Activated naive CD8-positive, alpha-beta T cell treated with anti-CD3 and anti-CD28 coated beads, Interleukin-2, amount 50 U/mL, for 24 hours (primary cell): ENCODE results near the gene HAO2.

Source experiments
- ATAC-seq: fragments of 150-1000 bp; cut with Tn5 transposase; one replicate; pipeline ENCODE4 v1.10.0; 2021
- DNase-seq: peaks from one replicate; pipeline ENCODE4 v3.0.0; 2021
- H3K27ac Mint-ChIP-seq: one replicate; pipeline ENCODE4 v1.8.0; 2021; ENCODE audit warnings: mild to moderate bottlenecking, mixed read lengths
- H3K27me3 Mint-ChIP-seq: one replicate; pipeline ENCODE4 v1.8.0; 2021; ENCODE audit warnings: mixed read lengths
- H3K36me3 Mint-ChIP-seq: one replicate; pipeline ENCODE4 v1.8.0; 2021; ENCODE audit warnings: low read depth, mixed read lengths
- H3K4me1 Mint-ChIP-seq: one replicate; pipeline ENCODE4 v1.8.0; 2021; ENCODE audit warnings: mixed read lengths
- H3K4me3 Mint-ChIP-seq: one replicate; pipeline ENCODE4 v1.8.0; 2021; ENCODE audit warnings: mild to moderate bottlenecking, moderate library complexity, mixed read lengths
- H3K9me3 Mint-ChIP-seq: one replicate; pipeline ENCODE4 v1.8.0; 2021; ENCODE audit warnings: mixed read lengths

Gene HAO2

DNA sequence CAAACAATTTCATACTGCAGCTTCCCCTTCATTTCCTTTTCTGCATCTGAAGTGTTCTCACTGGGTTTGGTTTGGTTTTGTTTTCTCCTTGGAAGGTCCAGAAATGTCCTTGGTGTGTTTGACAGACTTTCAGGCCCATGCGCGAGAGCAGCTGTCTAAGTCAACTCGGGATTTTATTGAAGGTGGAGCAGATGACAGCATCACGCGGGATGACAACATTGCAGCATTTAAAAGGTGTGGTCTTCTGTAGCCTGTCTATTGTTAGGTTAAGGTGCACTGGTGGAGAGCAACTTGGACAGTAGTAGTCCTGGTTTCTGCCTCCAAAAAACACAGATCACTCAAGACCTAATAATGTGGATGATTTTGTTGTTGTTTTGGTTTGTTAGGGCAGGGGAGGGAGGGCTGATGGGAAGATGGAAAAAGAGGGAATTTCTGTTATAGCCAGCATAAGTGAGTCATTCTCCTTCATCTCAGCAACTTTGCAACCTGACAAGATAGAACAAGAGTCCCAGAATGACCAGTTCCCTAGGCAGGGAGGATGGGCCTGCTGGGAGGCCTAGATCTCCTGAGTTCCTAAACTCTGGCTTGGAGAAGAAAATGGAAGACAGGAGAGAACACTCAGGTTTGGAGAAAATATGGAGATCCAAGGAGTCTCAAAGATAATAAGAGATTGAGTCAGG lies 12.5 kb downstream of the HAO2 start:
- Mint-ChIP-seq H3K36me3 (no peaks in the 10 kb centered on the region), H3K27ac (no peak overlapping the region), H3K4me3 (no peak overlapping the region), H3K27me3 (no peaks in the 10 kb centered on the region), H3K9me3 (no peaks in the 10 kb centered on the region), H3K4me1 (no peaks in the 10 kb centered on the region)
- no peak for ATAC-seq
- no peak for DNase-seq

- no peaks in the 10 kb centered on the region for H3K4me1 Mint-ChIP-seq
- H3K27ac Mint-ChIP-seq, result no peak overlapping the region
- H3K27me3 Mint-ChIP-seq, result no peaks in the 10 kb centered on the region
- DNase-seq (no peak), ATAC-seq (no peak)
- H3K9me3 Mint-ChIP-seq, result no peaks in the 10 kb centered on the region
- no peaks in the 10 kb centered on the region for H3K36me3 Mint-ChIP-seq
- no peak overlapping the region for H3K4me3 Mint-ChIP-seq
Measured at GRCh38 chr1:119384591-119384990, 16.0 kb downstream of the HAO2 start.

DNA sequence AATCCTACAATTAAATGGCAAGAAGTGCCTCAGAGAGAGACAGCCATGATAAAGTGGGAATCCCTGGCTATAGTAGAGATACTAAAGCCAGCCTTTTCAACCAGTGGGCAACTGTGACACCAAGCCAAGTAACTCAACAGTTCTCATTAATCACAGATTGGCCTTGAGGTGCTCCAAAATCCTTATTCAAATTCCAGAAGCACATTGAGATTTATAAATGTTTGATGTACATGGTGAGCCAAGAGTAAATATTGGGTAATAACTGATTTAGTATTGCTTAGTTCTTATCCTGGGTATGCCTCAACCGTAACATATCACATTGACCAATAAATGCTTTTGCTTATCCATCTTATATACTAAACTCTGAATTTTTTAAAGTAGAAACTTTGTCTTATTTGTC lies 17.1 kb downstream of the HAO2 start:
- no peak overlapping the region for H3K27ac Mint-ChIP-seq
- H3K4me1 Mint-ChIP-seq, result no peaks in the 10 kb centered on the region
- no peaks in the 10 kb centered on the region for H3K27me3 Mint-ChIP-seq
- ATAC-seq (no peak), DNase-seq (no peak)
- no peaks in the 10 kb centered on the region for H3K36me3 Mint-ChIP-seq
- no peaks in the 10 kb centered on the region for H3K9me3 Mint-ChIP-seq
- H3K4me3 Mint-ChIP-seq, result no peak overlapping the region

DNA sequence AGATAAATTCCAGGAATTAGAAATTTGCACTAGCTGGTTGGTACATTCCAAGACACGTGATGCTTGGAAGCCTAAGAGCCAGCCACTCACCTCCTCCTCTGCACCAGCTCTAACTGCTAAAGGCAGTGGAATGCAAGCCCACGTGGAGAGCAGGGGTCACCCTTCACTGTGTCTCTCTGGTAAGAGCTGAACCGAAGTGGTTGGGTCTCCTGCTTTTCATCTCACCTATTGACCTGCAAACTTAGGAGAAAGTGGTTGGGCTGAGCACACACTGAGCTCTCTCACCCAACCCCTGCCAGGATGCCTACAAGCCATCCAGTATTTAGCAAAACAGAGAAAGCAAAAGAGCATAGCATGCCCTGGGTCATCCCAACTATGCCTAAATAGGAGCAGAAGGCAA lies 19.3 kb downstream of the HAO2 start:
- DNase-seq, result no peak
- H3K4me3 Mint-ChIP-seq, result no peak overlapping the region

GRCh38 chr1:119388450-119388849 lies 19.9 kb downstream of the HAO2 start:
- Mint-ChIP-seq H3K4me1 (no peaks in the 10 kb centered on the region), H3K27me3 (peaks cover 2% of the 10 kb centered on the region), H3K27ac (no peak overlapping the region), H3K9me3 (no peaks in the 10 kb centered on the region), H3K4me3 (no peak overlapping the region), H3K36me3 (no peaks in the 10 kb centered on the region)
- ATAC-seq (no peak), DNase-seq (no peak)

More for the DNA sequence above, 19.3 kb downstream of the HAO2 start:
- H3K36me3 Mint-ChIP-seq, result no peaks in the 10 kb centered on the region
- H3K27ac Mint-ChIP-seq, result no peak overlapping the region
- no peak for ATAC-seq
- H3K4me1 Mint-ChIP-seq, result no peaks in the 10 kb centered on the region
- H3K9me3 Mint-ChIP-seq, result no peaks in the 10 kb centered on the region
- H3K27me3 Mint-ChIP-seq, result peaks cover 2% of the 10 kb centered on the region

DNA sequence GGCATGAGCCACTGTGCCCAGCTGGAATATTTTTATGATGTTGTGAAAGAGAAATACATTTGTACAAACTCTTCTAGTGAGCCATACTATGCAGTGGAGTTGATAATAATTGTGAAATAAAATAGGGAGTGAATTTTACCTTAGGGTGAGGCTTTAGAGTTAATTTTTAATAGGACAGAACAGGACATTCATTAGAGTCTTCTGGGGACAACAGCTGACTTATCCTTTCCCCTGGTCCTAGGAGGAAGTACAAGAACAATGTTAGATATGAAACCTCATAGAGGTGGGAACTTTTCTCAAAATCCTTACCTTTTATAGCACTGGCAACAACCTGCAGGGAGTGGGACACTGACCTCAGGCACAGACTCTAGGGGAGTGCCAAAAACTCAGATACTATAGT lies 21.9 kb downstream of the HAO2 start:
- H3K4me1 Mint-ChIP-seq, result no peaks in the 10 kb centered on the region
- peaks cover 5% of the 10 kb centered on the region for H3K27me3 Mint-ChIP-seq
- H3K4me3 Mint-ChIP-seq, result no peak overlapping the region
- ATAC-seq, result no peak
- no peaks in the 10 kb centered on the region for H3K36me3 Mint-ChIP-seq
- no peaks in the 10 kb centered on the region for H3K9me3 Mint-ChIP-seq
- no peak overlapping the region for H3K27ac Mint-ChIP-seq
- no peak for DNase-seq

DNA sequence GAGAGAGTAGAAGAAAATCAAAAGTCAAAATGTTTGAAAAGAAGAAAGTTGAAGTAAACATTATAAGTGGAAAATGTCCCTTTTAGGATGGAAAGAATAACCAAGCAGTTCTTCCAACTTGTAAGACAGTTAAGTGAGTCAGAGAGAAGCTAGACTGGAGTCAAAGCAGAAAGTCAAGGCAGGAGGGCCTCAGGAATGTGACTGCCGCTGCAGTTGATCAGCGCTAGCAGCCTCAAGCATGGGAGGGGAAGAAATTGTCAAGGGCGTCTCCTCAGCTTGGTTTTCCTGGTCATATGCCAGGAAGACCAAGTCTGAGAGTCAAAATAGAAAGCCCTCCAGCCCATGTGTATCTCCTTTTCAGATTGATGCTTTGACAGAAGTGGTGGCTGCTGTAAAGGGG lies 23.2 kb downstream of the HAO2 start:
- H3K27ac Mint-ChIP-seq, result no peak overlapping the region
- H3K4me1 Mint-ChIP-seq, result no peaks in the 10 kb centered on the region
- H3K36me3 Mint-ChIP-seq, result no peaks in the 10 kb centered on the region
- ATAC-seq (no peak), DNase-seq (no peak)
- H3K27me3 Mint-ChIP-seq, result peaks cover 5% of the 10 kb centered on the region
- no peaks in the 10 kb centered on the region for H3K9me3 Mint-ChIP-seq
- no peak overlapping the region for H3K4me3 Mint-ChIP-seq

GRCh38 chr1:119394085-119394484 lies 25.5 kb downstream of the HAO2 start:
- Mint-ChIP-seq H3K27ac (no peak overlapping the region), H3K9me3 (no peaks in the 10 kb centered on the region), H3K4me3 (no peak overlapping the region), H3K36me3 (no peaks in the 10 kb centered on the region), H3K27me3 (peaks cover 5% of the 10 kb centered on the region), H3K4me1 (no peaks in the 10 kb centered on the region)
- ATAC-seq, result no peak
- no peak for DNase-seq

GRCh38 chr1:119396982-119397381 lies 28.4 kb downstream of the HAO2 start:
- H3K9me3 Mint-ChIP-seq, result no peaks in the 10 kb centered on the region
- ATAC-seq (no peak), DNase-seq (no peak)
- no peak overlapping the region for H3K4me3 Mint-ChIP-seq
- no peaks in the 10 kb centered on the region for H3K4me1 Mint-ChIP-seq
- no peak overlapping the region for H3K27ac Mint-ChIP-seq
- no peaks in the 10 kb centered on the region for H3K36me3 Mint-ChIP-seq
- H3K27me3 Mint-ChIP-seq, result peaks cover 3% of the 10 kb centered on the region

GRCh38 chr1:119397986-119398385 lies 29.4 kb downstream of the HAO2 start:
- no peak for DNase-seq
- Mint-ChIP-seq H3K27me3 (peaks cover 3% of the 10 kb centered on the region), H3K4me3 (no peak overlapping the region), H3K4me1 (no peaks in the 10 kb centered on the region), H3K36me3 (no peaks in the 10 kb centered on the region), H3K27ac (no peak overlapping the region), H3K9me3 (no peaks in the 10 kb centered on the region)
- no peak for ATAC-seq

GRCh38 chr1:119404736-119405135 lies 36.2 kb downstream of the HAO2 start:
- H3K36me3 Mint-ChIP-seq, result no peaks in the 10 kb centered on the region
- no peak overlapping the region for H3K4me3 Mint-ChIP-seq
- no peaks in the 10 kb centered on the region for H3K27me3 Mint-ChIP-seq
- DNase-seq (no peak), ATAC-seq (no peak)
- no peaks in the 10 kb centered on the region for H3K4me1 Mint-ChIP-seq
- peaks cover 19% of the 10 kb centered on the region for H3K9me3 Mint-ChIP-seq
- no peak overlapping the region for H3K27ac Mint-ChIP-seq

DNA sequence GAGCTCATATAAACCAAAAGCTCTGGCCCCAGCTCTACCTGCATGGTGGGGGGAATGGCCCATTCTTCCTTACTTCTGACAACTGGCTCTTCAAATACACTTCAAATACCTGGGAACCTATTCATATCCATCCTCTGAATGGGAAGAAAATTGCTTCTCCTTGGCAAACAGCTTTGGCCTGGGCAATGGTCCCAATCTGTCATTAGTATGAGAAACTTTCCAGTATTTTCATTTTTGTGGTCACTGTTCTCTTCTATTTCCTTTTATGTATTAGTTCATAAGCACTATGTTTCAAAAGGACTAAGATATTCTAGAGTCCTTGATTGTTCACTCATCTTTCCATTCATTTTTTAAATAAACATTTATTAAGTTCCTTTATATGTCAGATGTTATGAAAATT lies 41.1 kb downstream of the HAO2 start:
- DNase-seq, result no peak
- Mint-ChIP-seq H3K36me3 (no peaks in the 10 kb centered on the region), H3K4me1 (no peaks in the 10 kb centered on the region), H3K4me3 (no peak overlapping the region), H3K9me3 (peaks cover 18% of the 10 kb centered on the region), H3K27ac (no peak overlapping the region), H3K27me3 (no peaks in the 10 kb centered on the region)
- no peak for ATAC-seq

GRCh38 chr1:119410961-119411360 lies 42.4 kb downstream of the HAO2 start:
- Mint-ChIP-seq H3K36me3 (no peaks in the 10 kb centered on the region), H3K27me3 (no peaks in the 10 kb centered on the region), H3K9me3 (peaks cover 15% of the 10 kb centered on the region), H3K4me1 (no peaks in the 10 kb centered on the region), H3K4me3 (no peak overlapping the region), H3K27ac (no peak overlapping the region)
- DNase-seq (no peak), ATAC-seq (no peak)

DNA sequence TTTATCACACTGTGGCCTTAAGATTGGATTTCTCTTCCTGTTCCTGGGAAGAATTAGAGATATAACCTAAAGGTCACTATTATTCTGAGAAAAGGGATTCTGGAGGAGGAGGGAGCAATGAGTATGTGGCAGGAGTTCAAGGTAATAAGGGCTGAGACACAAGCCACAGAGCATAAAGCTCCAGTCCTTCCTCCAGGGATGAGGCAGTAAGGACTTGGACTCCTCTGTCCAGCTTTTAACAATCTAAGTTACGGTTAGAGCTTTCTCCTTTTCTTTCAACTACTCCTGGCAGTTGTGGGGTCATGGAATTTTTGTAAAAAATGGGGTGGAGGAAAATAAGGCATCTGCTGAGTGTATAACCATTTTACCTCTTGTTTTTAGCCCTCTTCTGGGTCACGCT lies 46.4 kb downstream of the HAO2 start, which contains the start of gene HSD3B2:
TSS of gene HSD3B2 (plus strand) at position 201 of the 400 bp plus-strand sequence. CDS start 270 bp downstream, outside the sequence.
- H3K4me1 Mint-ChIP-seq, result no peaks in the 10 kb centered on the region
- H3K27me3 Mint-ChIP-seq, result no peaks in the 10 kb centered on the region
- ATAC-seq (no peak), DNase-seq (no peak)
- peaks cover 6% of the 10 kb centered on the region for H3K9me3 Mint-ChIP-seq
- H3K36me3 Mint-ChIP-seq, result no peaks in the 10 kb centered on the region
- H3K27ac Mint-ChIP-seq, result no peak within 1 kb of the TSS
- H3K4me3 Mint-ChIP-seq, result no peak within 1 kb of the TSS

DNA sequence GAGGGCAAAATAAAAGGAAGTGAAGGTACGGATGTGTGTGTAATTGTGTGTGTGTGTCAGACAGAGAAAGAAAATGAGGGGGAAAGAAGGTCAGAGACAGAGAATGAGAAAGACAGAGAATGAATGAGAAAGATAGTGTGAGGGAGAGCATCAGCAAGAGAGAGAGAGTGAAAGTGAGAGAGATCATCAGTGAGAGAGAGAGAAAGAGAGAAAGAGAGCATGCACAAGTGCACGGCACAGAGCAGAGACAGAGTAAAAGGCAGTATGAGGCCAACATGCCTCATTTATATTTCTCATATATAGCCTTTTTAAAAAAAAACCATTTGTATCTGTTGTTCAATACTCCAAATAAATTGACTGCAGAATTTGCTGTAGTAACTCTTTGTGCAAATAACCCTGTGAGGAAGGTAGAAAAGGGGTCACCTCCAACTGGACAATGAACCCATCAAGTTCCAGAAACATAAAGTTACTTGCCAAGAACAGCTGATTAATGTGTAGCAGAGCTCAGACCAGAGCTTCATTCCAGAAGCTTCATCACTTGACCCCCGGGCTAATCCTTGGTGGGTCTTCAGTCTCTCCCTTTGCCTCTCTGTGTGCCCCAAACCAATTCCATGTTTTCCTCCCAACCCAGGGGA lies 47.5 kb downstream of the HAO2 start:
- Mint-ChIP-seq H3K4me3 (no peak overlapping the region), H3K27me3 (no peaks in the 10 kb centered on the region), H3K9me3 (no peaks in the 10 kb centered on the region), H3K36me3 (no peaks in the 10 kb centered on the region), H3K27ac (no peak overlapping the region), H3K4me1 (no peaks in the 10 kb centered on the region)
- ATAC-seq (no peak), DNase-seq (no peak)
